Measurements from ENCODE around the gene CBY2. TPM values are rescaled to one million over a fixed set of nuclear protein-coding genes. Genes with fewer than 3 reads are reported as not detected.
A peak's percentile ranks its signal among the peaks of the same experiment; 100 is the strongest.

CBY2 gene
- total RNA-seq, 2 experiments from 2014 or later: not detected

- no peak overlapping the region for H3K27ac ChIP-seq (ENCODE audit: low read depth in 1 of 2, low read length in 2 of 2)
- Mint-ChIP-seq H3K36me3 (ENCODE audit: low read depth) (no peaks in the 10 kb centered on the region), H3K4me1 (ENCODE audit: low read depth) (peaks cover 7% of the 10 kb centered on the region), H3K27me3 (no peaks in the 10 kb centered on the region), H3K27ac (no peak overlapping the region), H3K9me3 (no peaks in the 10 kb centered on the region), H3K4me3 (no peak overlapping the region)
- intact Hi-C loops (cut with DNase I, micrococcal nuclease): no loop called here
- DNase-seq (no peak), ATAC-seq (ENCODE audit: poor library complexity) (no peak)
- H3K36me3 ChIP-seq (ENCODE audit: insufficient read depth, low read length): no peaks in the 10 kb centered on the region
- no peaks in the 10 kb centered on the region for H3K4me1 ChIP-seq (ENCODE audit: insufficient read depth, low read length)
- POLR2A ChIA-PET: no interaction called here
- H3K27me3 ChIP-seq (ENCODE audit: control insufficient read depth in 1 of 2, insufficient read depth in 2 of 2, low read length in 2 of 2): no peaks in the 10 kb centered on the region
- no peak overlapping the region for H3K4me3 ChIP-seq (ENCODE audit: low read length)
- CTCF ChIA-PET: no interaction called here
- TF ChIP-seq, protein P1, sequence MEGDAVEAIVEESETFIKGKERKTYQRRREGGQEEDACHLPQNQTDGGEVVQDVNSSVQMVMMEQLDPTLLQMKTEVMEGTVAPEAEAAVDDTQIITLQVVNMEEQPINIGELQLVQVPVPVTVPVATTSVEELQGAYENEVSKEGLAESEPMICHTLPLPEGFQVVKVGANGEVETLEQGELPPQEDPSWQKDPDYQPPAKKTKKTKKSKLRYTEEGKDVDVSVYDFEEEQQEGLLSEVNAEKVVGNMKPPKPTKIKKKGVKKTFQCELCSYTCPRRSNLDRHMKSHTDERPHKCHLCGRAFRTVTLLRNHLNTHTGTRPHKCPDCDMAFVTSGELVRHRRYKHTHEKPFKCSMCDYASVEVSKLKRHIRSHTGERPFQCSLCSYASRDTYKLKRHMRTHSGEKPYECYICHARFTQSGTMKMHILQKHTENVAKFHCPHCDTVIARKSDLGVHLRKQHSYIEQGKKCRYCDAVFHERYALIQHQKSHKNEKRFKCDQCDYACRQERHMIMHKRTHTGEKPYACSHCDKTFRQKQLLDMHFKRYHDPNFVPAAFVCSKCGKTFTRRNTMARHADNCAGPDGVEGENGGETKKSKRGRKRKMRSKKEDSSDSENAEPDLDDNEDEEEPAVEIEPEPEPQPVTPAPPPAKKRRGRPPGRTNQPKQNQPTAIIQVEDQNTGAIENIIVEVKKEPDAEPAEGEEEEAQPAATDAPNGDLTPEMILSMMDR (IDR thresholded peaks at IDR 0.05): no peak
- no peaks in the 10 kb centered on the region for H3K9me3 ChIP-seq (ENCODE audit: control insufficient read depth in 1 of 2, insufficient read depth in 1 of 2, low read length in 2 of 2)
Observed at GRCh38 chr13:45681113-45681512, 21.0 kb upstream of the CBY2 start.

- H3K36me3 ChIP-seq (ENCODE audit: insufficient read depth, low read length): no peaks in the 10 kb centered on the region
- Mint-ChIP-seq H3K36me3 (ENCODE audit: low read depth) (no peaks in the 10 kb centered on the region), H3K4me1 (ENCODE audit: low read depth) (peaks cover 7% of the 10 kb centered on the region), H3K27ac (no peak overlapping the region), H3K27me3 (no peaks in the 10 kb centered on the region), H3K4me3 (no peak overlapping the region), H3K9me3 (no peaks in the 10 kb centered on the region)
- no peak for DNase-seq
- TF ChIP-seq, protein P1 (IDR thresholded peaks at IDR 0.05): no peak
- ATAC-seq (ENCODE audit: poor library complexity): no peak
- ChIA-PET POLR2A (no interaction called here), CTCF (no interaction called here)
- intact Hi-C loops (cut with DNase I, micrococcal nuclease): no loop called here
- no peaks in the 10 kb centered on the region for H3K4me1 ChIP-seq (ENCODE audit: insufficient read depth, low read length)
- no peaks in the 10 kb centered on the region for H3K27me3 ChIP-seq (ENCODE audit: control insufficient read depth in 1 of 2, insufficient read depth in 2 of 2, low read length in 2 of 2)
- no peak overlapping the region for H3K4me3 ChIP-seq (ENCODE audit: low read length)
- H3K27ac ChIP-seq (ENCODE audit: low read depth in 1 of 2, low read length in 2 of 2): no peak overlapping the region
- H3K9me3 ChIP-seq (ENCODE audit: control insufficient read depth in 1 of 2, insufficient read depth in 1 of 2, low read length in 2 of 2): no peaks in the 10 kb centered on the region
Observed at GRCh38 chr13:45682494-45683008, 19.6 kb upstream of the CBY2 start.

DNA sequence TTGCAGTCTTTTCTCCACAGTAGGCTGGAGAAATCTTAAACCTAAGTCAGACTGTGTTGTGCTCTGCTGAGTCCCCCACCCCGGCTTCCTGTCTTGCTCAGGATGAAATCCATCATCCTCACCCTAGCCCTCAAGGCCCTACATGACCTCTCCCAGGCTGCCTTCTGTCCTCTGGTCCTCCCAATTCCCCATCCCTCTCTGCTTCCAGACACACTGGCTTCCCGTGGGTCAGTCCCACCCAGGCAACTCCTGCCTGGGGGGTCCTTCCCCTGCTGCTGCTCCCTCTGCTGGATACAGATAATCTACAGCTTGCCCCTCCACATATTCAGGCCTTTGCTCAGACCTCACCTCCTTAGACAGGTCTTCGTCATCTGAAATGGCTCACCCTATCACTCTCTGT is 18.4 kb upstream of the CBY2 start:
- H3K4me3 Mint-ChIP-seq: no peak overlapping the region
- Histone ChIP-seq H3K4me1 (ENCODE audit: insufficient read depth, low read length) (no peaks in the 10 kb centered on the region), H3K27ac (ENCODE audit: low read depth in 1 of 2, low read length in 2 of 2) (no peak overlapping the region), H3K36me3 (ENCODE audit: insufficient read depth, low read length) (no peaks in the 10 kb centered on the region), H3K4me3 (ENCODE audit: low read length) (no peak overlapping the region), H3K9me3 (ENCODE audit: control insufficient read depth in 1 of 2, insufficient read depth in 1 of 2, low read length in 2 of 2) (no peaks in the 10 kb centered on the region), H3K27me3 (ENCODE audit: control insufficient read depth in 1 of 2, insufficient read depth in 2 of 2, low read length in 2 of 2) (peaks cover 0 to 2% of the 10 kb centered on the region in 2 experiments)
- DNase-seq (peak in 1 of 14 experiments; percentile 2), ATAC-seq (ENCODE audit: poor library complexity) (no peak)
- ChIA-PET CTCF (no interaction called here), POLR2A (no interaction called here)
- H3K36me3 Mint-ChIP-seq (ENCODE audit: low read depth): no peaks in the 10 kb centered on the region
- TF ChIP-seq, protein P1 (IDR thresholded peaks at IDR 0.05): peak; percentile 24
- H3K27ac Mint-ChIP-seq: no peak overlapping the region
- no peaks in the 10 kb centered on the region for H3K27me3 Mint-ChIP-seq
- H3K4me1 Mint-ChIP-seq (ENCODE audit: low read depth): peaks cover 7% of the 10 kb centered on the region
- no peaks in the 10 kb centered on the region for H3K9me3 Mint-ChIP-seq
- intact Hi-C loops (cut with DNase I, micrococcal nuclease): no loop called here
